ENCODE measurements around the gene LDLRAP1. TPM values are rescaled to one million over a fixed set of nuclear protein-coding genes. Genes with fewer than 3 reads are reported as not detected.

Gene LDLRAP1
- total and polyA plus RNA-seq, 8 donors = 10.6 to 73.7 (median 17.6) TPM; not detected in 1

DNA sequence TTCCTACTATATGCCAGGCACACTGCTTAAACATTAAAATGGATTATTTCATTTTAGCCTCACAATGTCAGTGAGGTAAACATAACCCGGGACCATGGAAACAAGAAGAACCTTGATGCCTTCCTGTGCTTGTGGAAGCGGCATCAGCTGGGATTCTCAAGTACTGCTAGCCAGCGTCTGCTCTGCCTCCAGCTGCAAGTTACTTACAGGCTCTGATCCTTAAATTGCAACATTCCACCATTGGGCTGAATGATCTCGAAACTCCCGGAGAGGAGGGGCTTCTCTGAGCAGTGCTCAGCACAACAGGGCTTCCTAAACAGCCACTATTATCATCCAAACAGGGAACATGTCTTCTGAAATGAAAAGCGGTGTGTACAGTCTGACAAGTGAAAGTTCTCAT is 66.5 kb downstream of the LDLRAP1 start:
- Histone ChIP-seq H3K4me1 (peaks cover 2 to 35% (median 19%) of the 10 kb centered on the region in 4 donors), H3K36me3 (no peaks in the 10 kb centered on the region), H3K27me3 (no peaks in the 10 kb centered on the region), H3K9me3 (no peaks in the 10 kb centered on the region), H3K4me3 (no peak overlapping the region), H3K27ac (peak overlapping the region in 1 of 5 donors; percentile 60)
- WGBS, 5 donors = 41 to 67% (median 58%) methylated on average over 6 of the region's 6 CpGs
- intact Hi-C loops (cut with DNase I; ENCODE audit: low total_unique reads) = loop anchor here (5.0 kb wide), 1 partner anchor 197 kb away; no protein-coding TSS in a partner anchor
- DNase-seq = peak in 1 of 2 donors; percentile 56
- TF ChIP-seq EP300 (IDR thresholded peaks at IDR 0.05) (no peak), POLR2AphosphoS5 (IDR thresholded peaks at IDR 0.05) (no peak), POLR2A (IDR thresholded peaks at IDR 0.05) (no peak)
- TF ChIP-seq, protein P1, sequence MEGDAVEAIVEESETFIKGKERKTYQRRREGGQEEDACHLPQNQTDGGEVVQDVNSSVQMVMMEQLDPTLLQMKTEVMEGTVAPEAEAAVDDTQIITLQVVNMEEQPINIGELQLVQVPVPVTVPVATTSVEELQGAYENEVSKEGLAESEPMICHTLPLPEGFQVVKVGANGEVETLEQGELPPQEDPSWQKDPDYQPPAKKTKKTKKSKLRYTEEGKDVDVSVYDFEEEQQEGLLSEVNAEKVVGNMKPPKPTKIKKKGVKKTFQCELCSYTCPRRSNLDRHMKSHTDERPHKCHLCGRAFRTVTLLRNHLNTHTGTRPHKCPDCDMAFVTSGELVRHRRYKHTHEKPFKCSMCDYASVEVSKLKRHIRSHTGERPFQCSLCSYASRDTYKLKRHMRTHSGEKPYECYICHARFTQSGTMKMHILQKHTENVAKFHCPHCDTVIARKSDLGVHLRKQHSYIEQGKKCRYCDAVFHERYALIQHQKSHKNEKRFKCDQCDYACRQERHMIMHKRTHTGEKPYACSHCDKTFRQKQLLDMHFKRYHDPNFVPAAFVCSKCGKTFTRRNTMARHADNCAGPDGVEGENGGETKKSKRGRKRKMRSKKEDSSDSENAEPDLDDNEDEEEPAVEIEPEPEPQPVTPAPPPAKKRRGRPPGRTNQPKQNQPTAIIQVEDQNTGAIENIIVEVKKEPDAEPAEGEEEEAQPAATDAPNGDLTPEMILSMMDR (IDR thresholded peaks at IDR 0.05) = no peak

DNA sequence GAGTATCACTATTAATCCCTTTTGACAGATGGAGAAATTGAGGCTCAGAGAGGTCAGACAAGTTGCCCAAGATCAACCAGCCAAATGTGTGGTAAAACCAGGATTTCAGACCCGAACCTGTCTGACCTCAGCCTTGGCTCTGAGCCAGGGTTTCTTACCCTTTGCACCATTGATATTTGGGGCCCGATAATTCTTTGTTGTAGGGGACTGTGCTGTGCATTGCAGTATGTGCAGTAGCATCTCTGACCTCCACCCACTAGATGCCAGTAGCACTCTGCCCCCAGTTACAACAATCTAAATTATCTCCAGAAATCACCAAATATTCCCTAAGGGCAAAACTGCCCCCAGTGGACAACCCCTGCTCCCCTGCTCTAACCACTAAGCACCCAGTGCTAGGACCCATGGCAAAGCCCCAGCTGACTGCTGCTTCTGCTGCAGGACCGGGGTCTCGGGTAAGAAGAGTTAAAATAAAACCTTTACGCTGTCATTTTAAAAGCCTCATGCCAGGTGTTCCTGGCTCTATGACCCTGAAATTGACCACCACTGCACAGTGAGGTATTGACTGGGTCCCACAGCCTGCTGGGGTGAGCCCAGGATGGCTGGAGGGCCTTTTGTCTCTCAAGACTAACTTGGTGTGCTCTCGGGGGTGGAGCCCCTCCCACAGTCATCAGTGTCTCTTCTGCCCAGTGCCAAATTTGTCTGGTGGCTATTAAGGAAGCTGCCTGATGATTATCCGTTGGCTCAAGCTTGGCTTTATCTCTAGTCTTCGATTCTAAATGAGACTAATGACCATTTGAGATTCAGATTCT is 67.6 kb downstream of the LDLRAP1 start:
- WGBS, 5 donors = 47 to 63% (median 49%) methylated on average over 8 of the region's 8 CpGs
- TF ChIP-seq EP300 (IDR thresholded peaks at IDR 0.05) (no peak), POLR2AphosphoS5 (IDR thresholded peaks at IDR 0.05) (no peak)
- TF ChIP-seq, protein P1 (IDR thresholded peaks at IDR 0.05) = peak in 1 of 7 experiments; percentile 6
- no peak overlapping the region for H3K27ac ChIP-seq

DNA sequence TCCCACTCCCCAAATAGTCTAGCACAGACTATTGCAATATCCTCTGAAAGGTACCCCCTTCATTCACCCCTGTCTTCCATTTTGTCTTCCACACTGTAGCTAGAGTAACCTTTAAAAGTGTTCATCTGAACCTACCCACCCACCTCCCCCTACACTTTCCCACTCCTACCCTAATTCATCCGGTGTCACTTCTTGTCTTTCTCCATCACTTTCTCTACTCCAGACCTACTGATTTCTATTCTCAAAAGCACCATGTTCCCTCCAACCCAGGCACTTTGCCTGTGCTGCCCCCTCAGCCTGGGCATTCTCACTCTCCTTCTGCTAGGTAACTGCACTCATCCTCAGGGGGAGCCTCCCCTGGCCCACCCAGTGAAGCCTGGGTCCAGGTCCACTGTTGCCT is 68.4 kb downstream of the LDLRAP1 start:
- Histone ChIP-seq H3K27me3 (no peaks in the 10 kb centered on the region), H3K36me3 (no peaks in the 10 kb centered on the region), H3K27ac (no peak overlapping the region), H3K4me1 (peaks cover 14 to 49% (median 33%) of the 10 kb centered on the region in 4 donors), H3K4me3 (no peak overlapping the region), H3K9me3 (no peaks in the 10 kb centered on the region)
- intact Hi-C loops (cut with DNase I; ENCODE audit: low total_unique reads) = loop anchor here (5.0 kb wide), 1 partner anchor 195 kb away; no protein-coding TSS in a partner anchor
- TF ChIP-seq EP300 (IDR thresholded peaks at IDR 0.05) = no peak
- TF ChIP-seq, protein P1 (IDR thresholded peaks at IDR 0.05) = no peak
- WGBS, 5 donors = 84 to 94% (median 88%) methylated on average over 1 of the region's 1 CpG
- DNase-seq = no peak

More for the DNA sequence above, 67.6 kb downstream of the LDLRAP1 start:
- no peaks in the 10 kb centered on the region for H3K9me3 ChIP-seq
- no peaks in the 10 kb centered on the region for H3K36me3 ChIP-seq
- DNase-seq = no peak
- H3K27me3 ChIP-seq = no peaks in the 10 kb centered on the region
- H3K4me1 ChIP-seq = peaks cover 13 to 46% (median 30%) of the 10 kb centered on the region in 4 donors
- intact Hi-C loops (cut with DNase I; ENCODE audit: low total_unique reads) = loop anchor here (5.0 kb wide), 1 partner anchor 196 kb away; no protein-coding TSS in a partner anchor
- no peak overlapping the region for H3K4me3 ChIP-seq

DNA sequence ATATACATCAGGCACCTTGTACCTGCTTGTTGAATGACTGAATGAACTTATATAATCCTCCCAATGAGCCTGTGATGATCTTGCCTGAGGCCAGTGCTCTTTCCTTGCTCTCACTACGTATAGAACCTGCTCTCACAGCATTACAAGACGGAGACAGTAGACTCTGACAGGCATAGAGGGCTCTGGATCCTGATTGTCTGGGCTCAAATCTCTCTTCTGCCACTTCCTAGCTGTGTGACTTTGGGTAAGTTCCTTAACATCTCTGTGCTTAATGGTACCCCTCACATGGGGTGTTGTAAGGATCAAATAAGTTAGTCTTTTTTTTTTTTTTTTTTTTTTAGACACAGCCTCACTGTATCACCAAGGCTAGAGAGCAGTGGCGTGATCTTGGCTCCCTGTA is 69.0 kb downstream of the LDLRAP1 start:
- intact Hi-C loops (cut with DNase I; ENCODE audit: low total_unique reads) = loop anchor here (5.0 kb wide), 1 partner anchor 195 kb away; no protein-coding TSS in a partner anchor
- H3K27me3 ChIP-seq = no peaks in the 10 kb centered on the region
- H3K4me3 ChIP-seq = no peak overlapping the region
- H3K9me3 ChIP-seq = no peaks in the 10 kb centered on the region
- peaks cover 14 to 49% (median 35%) of the 10 kb centered on the region in 4 donors for H3K4me1 ChIP-seq
- no peak for DNase-seq
- no peak overlapping the region for H3K27ac ChIP-seq
- 81 to 98% (median 93%) methylated on average over 3 of the region's 3 CpGs for WGBS, 5 donors
- TF ChIP-seq, protein P1 (IDR thresholded peaks at IDR 0.05) = no peak
- TF ChIP-seq EP300 (IDR thresholded peaks at IDR 0.05) (no peak), POLR2A (IDR thresholded peaks at IDR 0.05) (no peak), POLR2AphosphoS5 (IDR thresholded peaks at IDR 0.05) (no peak)
- no peaks in the 10 kb centered on the region for H3K36me3 ChIP-seq
